CD4-positive, alpha-beta T cell treated with Interleukin-21 for 1 hour (primary cell): Measurements from ENCODE around the gene TMEM120B.
A peak's percentile ranks its signal among the peaks of the same experiment; 100 is the strongest.
"Not testable (repeated sequence)": the region's sequence is repeated elsewhere in the genome, so short reads cannot be mapped to it uniquely, and the experiment has no call there.

ENCODE experiments used
- DNase-seq: peaks from one replicate; pipeline ENCODE4 v3.0.0-alpha.2; 2020

The TMEM120B gene

DNA sequence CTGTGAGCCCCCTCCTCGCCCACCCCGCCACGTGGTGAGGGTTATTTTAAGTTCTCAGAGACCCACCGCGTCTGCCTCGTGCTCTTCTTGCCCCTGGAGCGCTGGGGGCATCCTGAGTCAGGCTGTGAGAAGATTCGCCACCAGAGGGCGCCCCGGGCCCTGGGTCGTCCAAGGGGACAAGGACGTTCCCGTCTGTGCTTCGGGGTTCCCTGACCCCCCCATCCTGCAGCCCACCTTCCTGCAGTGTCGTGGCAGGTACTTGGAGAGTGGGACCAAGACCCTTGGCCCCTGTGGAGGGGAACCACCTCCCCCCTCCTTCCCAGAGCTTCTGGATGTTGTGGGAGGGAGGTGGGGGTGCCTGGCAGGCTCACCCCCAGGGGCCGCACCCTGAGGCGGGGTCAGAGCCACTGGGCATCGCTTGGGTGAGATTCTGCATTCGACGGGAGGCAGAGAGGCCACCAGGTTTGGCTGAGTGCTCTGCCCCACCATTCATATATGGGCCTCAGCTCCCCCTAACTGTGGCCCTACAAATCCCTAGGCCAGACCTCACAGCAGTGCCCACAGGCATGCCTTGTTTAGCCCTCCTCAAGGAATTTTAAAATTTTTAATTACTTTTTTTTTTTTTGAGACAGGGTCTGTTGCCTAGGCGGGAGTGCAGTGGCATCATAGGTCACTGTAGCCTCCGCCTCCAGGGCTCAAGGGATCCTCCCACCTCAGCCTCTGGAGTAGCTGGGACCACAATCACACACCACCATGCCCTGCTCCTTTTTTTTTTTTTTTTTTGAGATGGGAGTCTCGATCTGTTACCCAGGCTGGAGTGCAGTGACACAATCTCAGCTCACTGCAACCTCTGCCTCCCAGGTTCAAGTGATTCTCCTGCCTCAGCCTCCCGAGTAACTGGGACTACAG is 63.9 kb downstream of the TMEM120B start:
- peak; percentile 88 for DNase-seq

GRCh38 chr12:121778567-121779421 is 66.2 kb downstream of the TMEM120B start:
- DNase-seq = no peak

- DNase-seq = no peak
These were observed 66.9 kb downstream of the TMEM120B start for GRCh38 chr12:121779422-121779895.

GRCh38 chr12:121780429-121780828 is 67.9 kb downstream of the TMEM120B start:
- no peak for DNase-seq

- no peak for DNase-seq
These were observed 69.0 kb downstream of the TMEM120B start for GRCh38 chr12:121781484-121781997.

- DNase-seq = peak; percentile 60
These were observed 69.7 kb downstream of the TMEM120B start for GRCh38 chr12:121781998-121782979.

DNA sequence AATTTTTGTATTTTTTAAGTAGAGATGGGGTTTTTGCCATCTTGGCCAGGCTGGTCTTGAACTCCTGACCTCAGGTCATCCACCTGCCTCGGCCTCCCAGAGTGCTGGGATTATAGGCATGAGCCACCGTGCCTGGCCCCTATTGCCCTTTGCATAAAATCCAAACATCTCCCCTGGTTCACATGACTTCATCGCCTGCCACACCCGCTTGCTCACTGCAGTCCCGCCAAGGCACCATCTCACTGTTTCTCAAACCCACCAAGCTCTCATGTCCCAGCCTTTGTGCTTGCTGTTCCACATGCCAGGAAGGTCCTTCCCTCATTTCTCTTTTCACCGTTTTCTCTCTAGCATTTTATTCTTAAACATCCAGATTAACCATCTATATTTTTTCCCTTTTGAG is 71.2 kb downstream of the TMEM120B start:
- no peak for DNase-seq

DNA sequence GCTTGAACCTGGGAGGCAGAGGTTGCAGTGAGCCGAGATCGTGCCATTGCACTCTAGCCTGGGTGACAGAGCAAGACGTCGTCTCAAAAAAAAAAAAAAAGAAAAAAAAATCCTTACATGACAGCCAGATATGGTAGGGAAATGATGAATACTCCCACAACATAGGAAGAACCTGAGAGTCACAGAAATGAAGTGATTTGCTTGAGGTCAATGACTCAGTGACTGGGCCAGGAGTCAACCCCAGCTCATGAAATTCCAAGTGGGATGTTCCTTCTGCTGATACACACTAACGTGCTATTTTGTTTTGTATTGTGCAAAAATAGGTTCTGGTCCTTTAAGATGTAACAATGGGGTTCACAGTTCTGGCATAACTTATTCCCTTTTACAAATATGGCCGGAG is 71.9 kb downstream of the TMEM120B start:
- DNase-seq = no peak

DNA sequence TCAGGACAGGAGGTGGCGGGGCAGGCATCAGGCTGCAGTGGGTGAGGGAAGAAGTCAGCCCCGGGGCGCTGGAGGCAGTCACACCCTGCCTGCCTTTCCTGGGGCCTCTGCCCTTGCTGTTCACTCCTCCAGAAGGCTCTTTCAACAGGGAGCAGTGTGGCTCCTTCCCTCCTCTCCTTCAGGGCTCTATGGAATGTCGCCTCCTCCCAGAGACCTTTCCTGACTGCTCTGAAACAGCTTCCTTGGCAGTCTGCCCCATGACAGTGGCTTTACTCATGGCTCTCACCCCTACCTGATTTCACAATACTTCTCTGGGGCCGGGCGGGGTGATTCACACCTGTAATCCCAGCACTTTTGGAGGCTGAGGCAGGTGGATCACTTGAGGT is 73.9 kb downstream of the TMEM120B start:
- peak; percentile 49 for DNase-seq

DNA sequence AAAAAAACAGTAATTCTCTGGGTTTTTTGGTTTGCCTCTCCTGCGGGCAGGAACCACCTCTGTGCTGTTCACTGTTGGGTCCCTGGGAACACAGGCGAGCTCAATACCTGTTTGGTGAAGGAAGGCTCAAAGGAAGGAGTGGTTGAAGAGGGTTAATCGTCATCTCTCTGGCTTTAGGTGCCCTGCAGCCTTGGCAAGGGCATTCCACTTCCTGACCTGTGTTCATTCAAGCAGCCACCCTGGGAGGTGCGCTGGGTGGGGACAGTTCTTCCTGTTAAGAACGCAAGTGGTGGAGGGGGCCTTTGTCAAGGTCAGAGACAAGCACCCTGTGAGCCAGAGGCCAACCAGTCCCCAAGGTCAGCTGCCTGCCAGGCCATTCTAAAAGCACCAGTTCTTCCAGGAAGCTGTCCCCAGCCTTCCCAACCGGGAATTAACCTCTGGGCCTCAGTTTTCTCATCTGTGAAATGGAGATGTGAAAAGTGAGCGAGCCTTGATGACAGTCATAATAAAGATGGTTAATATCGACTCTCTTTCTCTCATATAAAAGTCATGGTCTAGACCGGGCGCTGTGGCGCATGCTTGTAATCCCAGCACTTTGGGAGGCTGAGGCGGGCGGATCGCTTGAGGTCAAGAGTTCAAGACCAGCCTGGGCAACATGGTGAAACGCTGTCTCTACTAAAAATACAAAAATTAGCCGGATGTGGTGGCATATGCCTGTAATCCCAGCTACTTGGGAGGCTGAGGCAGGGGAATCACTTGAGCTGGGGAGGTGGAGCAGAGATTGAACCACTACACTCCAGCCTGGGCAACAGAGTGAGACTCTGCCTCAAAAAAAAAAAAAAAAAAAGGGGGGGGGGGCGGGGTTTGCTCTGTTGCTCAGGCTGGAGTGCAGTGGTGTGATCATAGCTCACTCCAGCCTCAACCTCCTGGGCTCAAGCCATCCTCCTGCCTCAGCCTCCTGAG is 74.8 kb downstream of the TMEM120B start:
- DNase-seq = peak; percentile 79

DNA sequence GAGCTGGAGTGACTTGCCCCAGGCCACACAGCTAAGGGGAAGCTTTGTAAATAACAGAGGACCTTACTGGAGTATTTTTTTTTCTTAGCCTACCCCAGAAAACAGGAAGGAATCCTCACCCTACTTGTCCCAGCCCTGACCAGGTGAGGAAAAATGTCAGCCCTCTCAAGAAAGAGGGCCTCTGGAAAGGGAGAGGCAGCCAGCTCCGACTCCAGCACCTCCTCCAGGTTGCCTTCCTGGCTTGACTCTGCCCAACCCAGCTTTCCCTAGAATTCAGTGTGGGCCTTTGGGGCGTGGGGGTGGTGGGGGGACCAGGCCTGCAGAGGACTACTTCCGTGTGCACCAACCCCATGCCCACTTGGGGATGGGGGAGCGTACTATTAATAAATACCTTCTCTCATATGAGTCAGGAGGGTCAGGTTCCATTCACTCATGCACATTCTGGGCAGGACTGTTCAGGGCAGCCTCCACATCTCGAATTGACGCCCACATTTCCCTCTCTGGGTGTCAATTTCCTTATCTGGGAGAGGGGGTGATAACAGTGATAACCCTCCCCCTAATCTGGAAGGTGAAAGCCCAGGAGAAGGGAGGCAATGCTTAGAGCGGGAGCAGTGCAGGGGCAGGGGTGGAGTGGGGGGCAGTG is 75.7 kb downstream of the TMEM120B start:
- no peak for DNase-seq

DNA sequence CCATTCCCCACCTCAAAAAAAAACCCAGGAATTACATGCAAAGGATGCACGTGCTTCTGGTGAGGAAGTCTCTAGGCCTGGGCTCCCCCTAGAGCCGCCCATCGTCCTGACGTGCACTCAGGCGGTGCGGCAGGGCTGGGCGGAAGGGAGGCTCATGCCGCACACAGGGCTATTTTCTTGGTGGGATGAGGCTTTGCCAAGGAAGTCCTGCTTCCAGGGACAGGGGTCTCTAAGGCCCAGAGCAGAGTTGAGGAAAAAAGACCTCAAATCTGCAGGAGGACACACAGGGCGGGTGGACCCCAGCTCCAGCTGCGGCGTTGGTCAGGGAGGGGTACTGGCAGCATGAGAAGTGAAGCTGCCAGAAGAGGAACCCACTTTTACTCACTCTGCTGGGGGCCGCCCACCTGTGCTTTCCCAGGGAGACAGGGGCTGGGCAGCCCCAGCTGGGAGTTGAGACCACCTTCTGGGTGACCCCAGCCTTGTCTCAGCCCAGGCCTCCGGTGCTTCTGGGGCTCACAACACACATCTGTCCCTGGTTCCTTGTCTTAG is 76.8 kb downstream of the TMEM120B start:
- DNase-seq = peak; percentile 66

DNA sequence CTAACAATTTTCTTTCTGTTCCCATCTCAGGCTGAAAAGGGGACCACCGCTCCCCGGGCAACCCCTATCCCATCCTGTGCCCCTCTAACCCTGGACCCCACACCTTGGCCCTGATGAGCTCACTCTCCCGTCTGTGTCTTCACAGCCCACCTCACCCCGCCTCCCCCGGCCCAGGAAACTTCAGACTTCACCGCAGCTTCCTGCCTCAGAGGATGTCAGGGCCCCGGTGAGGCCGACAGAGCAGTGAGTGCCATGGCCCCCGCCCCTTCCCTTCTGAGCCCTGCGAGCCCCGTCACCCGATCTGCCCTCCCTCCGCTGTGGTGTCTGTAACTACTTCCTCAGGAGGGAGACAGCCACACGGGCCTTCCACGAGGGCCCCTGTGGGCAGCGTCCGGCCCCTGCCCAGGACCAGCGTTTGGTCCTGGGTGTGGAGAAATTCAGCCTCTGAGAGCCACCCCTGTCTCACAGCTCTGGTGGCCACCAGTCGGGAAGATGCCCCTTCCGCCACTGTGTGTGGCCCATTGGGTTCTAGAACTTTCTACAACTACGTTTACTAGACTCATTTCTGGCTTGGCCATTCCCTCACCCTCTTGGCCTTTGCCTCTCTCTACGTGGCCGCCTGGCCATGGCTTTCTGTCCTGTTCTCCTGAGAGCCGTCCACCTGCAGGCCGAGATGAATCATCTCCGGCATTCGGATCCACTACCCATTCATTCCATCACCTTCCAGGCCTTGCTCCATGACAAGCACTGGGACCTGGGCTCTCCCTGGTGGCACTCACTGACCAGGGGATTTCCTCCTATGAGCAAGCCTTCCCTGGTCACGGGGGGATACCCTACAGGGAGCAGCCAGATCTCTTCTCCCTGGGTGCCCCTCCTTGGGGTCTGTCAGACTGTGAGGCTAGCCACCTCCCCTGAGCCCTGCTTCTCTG is 77.5 kb downstream of the TMEM120B start:
- DNase-seq = peak; percentile 96

GRCh38 chr12:121790785-121791184 is 78.2 kb downstream of the TMEM120B start:
- DNase-seq = not testable (repeated sequence)

- DNase-seq = peak; percentile 72
These were observed 79.4 kb downstream of the TMEM120B start for GRCh38 chr12:121791671-121792551.

- peak; percentile 70 for DNase-seq
These were observed 80.3 kb downstream of the TMEM120B start for GRCh38 chr12:121792607-121793439.

- DNase-seq = no peak
These were observed 80.9 kb downstream of the TMEM120B start, which contains the start of gene RHOF for GRCh38 chr12:121793440-121793837. Gene RHOF (minus strand): TSS chr12:121793688. CDS start chr12:121793633, 55 bp downstream.
